KOPT-K1 (cell line): ENCODE results near the gene SPATA9.
A peak's percentile ranks its signal among the peaks of the same experiment; 100 is the strongest.
"Not testable (repeated sequence)": the region's sequence is repeated elsewhere in the genome, so short reads cannot be mapped to it uniquely, and the experiment has no call there.

Experiments used
- H3K27ac ChIP-seq: fragments of 200-600 bp; sonication (generic); 2 replicates; pipeline ENCODE4 v1.5.1; 2016; ENCODE audit warnings: antibody characterized with exemption, mild to moderate bottlenecking, low read depth, low read length; ENCODE audit not compliant: poor library complexity, severe bottlenecking
- H3K36me3 ChIP-seq: fragments of 200-600 bp; sonication (generic); 2 replicates; pipeline ENCODE4 v1.5.1; 2017; ENCODE audit warnings: antibody characterized with exemption, mild to moderate bottlenecking, low read length, moderate library complexity; ENCODE audit not compliant: insufficient read depth
- H3K9me3 ChIP-seq: fragments of 200-600 bp; sonication (generic); 2 replicates; pipeline ENCODE4 v1.5.1; 2017; ENCODE audit warnings: antibody characterized with exemption, low read length, mild to moderate bottlenecking; ENCODE audit not compliant: insufficient read depth, poor library complexity, severe bottlenecking

Gene SPATA9

GRCh38 chr5:95646569-95647431 is 36.0 kb downstream of the SPATA9 start, which contains the start of gene RFESD:
TSS of gene RFESD (plus strand) at chr5:95646777. CDS start at chr5:95652272, 5,495 bp downstream.
- Histone ChIP-seq H3K36me3 (no peaks in the 10 kb centered on the region), H3K9me3 (no peaks in the 10 kb centered on the region), H3K27ac (peak within 1 kb of the TSS; percentile 95)

- H3K27ac ChIP-seq: peak overlapping the region; percentile 95
- H3K9me3 ChIP-seq, H3K36me3 ChIP-seq: not testable (repeated sequence)
Measured at GRCh38 chr5:95646226-95646568, 36.6 kb downstream of the SPATA9 start.

- Histone ChIP-seq H3K36me3 (no peaks in the 10 kb centered on the region), H3K9me3 (no peaks in the 10 kb centered on the region), H3K27ac (peak overlapping the region; percentile 49)
Measured at GRCh38 chr5:95644351-95645042, 38.3 kb downstream of the SPATA9 start.

GRCh38 chr5:95643152-95643551 is 39.6 kb downstream of the SPATA9 start:
- no peak overlapping the region for H3K27ac ChIP-seq
- H3K9me3 ChIP-seq: no peaks in the 10 kb centered on the region
- H3K36me3 ChIP-seq: no peaks in the 10 kb centered on the region

GRCh38 chr5:95641741-95642220 is 41.0 kb downstream of the SPATA9 start:
- Histone ChIP-seq H3K27ac (no peak overlapping the region), H3K36me3 (no peaks in the 10 kb centered on the region), H3K9me3 (no peaks in the 10 kb centered on the region)

- H3K27ac ChIP-seq: no peak overlapping the region
- H3K9me3 ChIP-seq: no peaks in the 10 kb centered on the region
- no peaks in the 10 kb centered on the region for H3K36me3 ChIP-seq
Measured at GRCh38 chr5:95638632-95639031, 44.2 kb downstream of the SPATA9 start.

- Histone ChIP-seq H3K36me3 (no peaks in the 10 kb centered on the region), H3K9me3 (no peaks in the 10 kb centered on the region), H3K27ac (no peak overlapping the region)
Measured at GRCh38 chr5:95634081-95634480, 48.7 kb downstream of the SPATA9 start.

- Histone ChIP-seq H3K36me3 (no peaks in the 10 kb centered on the region), H3K27ac (no peak overlapping the region), H3K9me3 (no peaks in the 10 kb centered on the region)
Measured at GRCh38 chr5:95633671-95634070, 49.1 kb downstream of the SPATA9 start.

- not testable (repeated sequence) for H3K36me3 ChIP-seq, H3K27ac ChIP-seq
Measured at GRCh38 chr5:95632942-95633341, 49.8 kb downstream of the SPATA9 start.

GRCh38 chr5:95631991-95632675 is 50.7 kb downstream of the SPATA9 start:
- Histone ChIP-seq H3K36me3 (no peaks in the 10 kb centered on the region), H3K9me3 (no peaks in the 10 kb centered on the region), H3K27ac (no peak overlapping the region)

More at GRCh38 chr5:95632942-95633341, 49.8 kb downstream of the SPATA9 start:
- not testable (repeated sequence) for H3K9me3 ChIP-seq

GRCh38 chr5:95631255-95631958 is 51.4 kb downstream of the SPATA9 start:
- Histone ChIP-seq H3K27ac (no peak overlapping the region), H3K9me3 (no peaks in the 10 kb centered on the region), H3K36me3 (no peaks in the 10 kb centered on the region)

GRCh38 chr5:95630394-95630917 is 52.3 kb downstream of the SPATA9 start:
- H3K9me3 ChIP-seq: no peaks in the 10 kb centered on the region
- H3K36me3 ChIP-seq: no peaks in the 10 kb centered on the region
- H3K27ac ChIP-seq: no peak overlapping the region

GRCh38 chr5:95628933-95629332 is 53.9 kb downstream of the SPATA9 start:
- no peaks in the 10 kb centered on the region for H3K36me3 ChIP-seq
- H3K27ac ChIP-seq: no peak overlapping the region

GRCh38 chr5:95627971-95628810 is 54.6 kb downstream of the SPATA9 start:
- Histone ChIP-seq H3K9me3 (no peaks in the 10 kb centered on the region), H3K36me3 (no peaks in the 10 kb centered on the region), H3K27ac (no peak overlapping the region)

More at GRCh38 chr5:95628933-95629332, 53.9 kb downstream of the SPATA9 start:
- H3K9me3 ChIP-seq: no peaks in the 10 kb centered on the region
